ENCODE results near the gene SLC1A3.

The SLC1A3 gene

GRCh38 chr5:36646100-36646499, 39.7 kb downstream of the SLC1A3 start:
- TF ChIP-seq CTCF (IDR thresholded peaks at IDR 0.05; ENCODE audit: insufficient read depth, missing control alignments) = no peak
- DNase-seq (ENCODE audit: insufficient read length, low spot score) = no peak
- no peak for FAIRE-seq

- no peak for FAIRE-seq
- DNase-seq (ENCODE audit: insufficient read length, low spot score) = no peak
- TF ChIP-seq CTCF (IDR thresholded peaks at IDR 0.05; ENCODE audit: insufficient read depth, missing control alignments) = no peak
Observed at GRCh38 chr5:36646507-36647023, 40.2 kb downstream of the SLC1A3 start.

GRCh38 chr5:36647046-36647445, 40.6 kb downstream of the SLC1A3 start:
- TF ChIP-seq CTCF (IDR thresholded peaks at IDR 0.05; ENCODE audit: insufficient read depth, missing control alignments) = no peak
- no peak for FAIRE-seq
- no peak for DNase-seq (ENCODE audit: insufficient read length, low spot score)

GRCh38 chr5:36648426-36648825, 42.0 kb downstream of the SLC1A3 start:
- no peak for TF ChIP-seq CTCF (IDR thresholded peaks at IDR 0.05; ENCODE audit: insufficient read depth, missing control alignments)
- FAIRE-seq (no peak), DNase-seq (ENCODE audit: insufficient read length, low spot score) (no peak)

GRCh38 chr5:36651761-36652685, 45.6 kb downstream of the SLC1A3 start:
- no peak for DNase-seq (ENCODE audit: insufficient read length, low spot score)
- FAIRE-seq = no peak
- no peak for TF ChIP-seq CTCF (IDR thresholded peaks at IDR 0.05; ENCODE audit: insufficient read depth, missing control alignments)

GRCh38 chr5:36653044-36653705, 46.8 kb downstream of the SLC1A3 start:
- FAIRE-seq (no peak), DNase-seq (ENCODE audit: insufficient read length, low spot score) (no peak)
- TF ChIP-seq CTCF (IDR thresholded peaks at IDR 0.05; ENCODE audit: insufficient read depth, missing control alignments) = no peak
